CD4-positive, alpha-beta T cell (primary cell): ENCODE measurements around the gene PPP1R9B. TPM values are rescaled to one million over a fixed set of nuclear protein-coding genes. Genes with fewer than 3 reads are reported as not detected.

ENCODE experiments used
- ATAC-seq: fragments of 200-7000 bp; cut with Tn5 transposase; one replicate; pipeline ENCODE4 v1.10.0; 2022; ENCODE audit warnings: mild to moderate bottlenecking; ENCODE audit not compliant: poor library complexity
- CTCF ChIA-PET: fragments of 350-600 bp; sonication (Branson Sonifier 250); formaldehyde crosslinking; loops from one replicate; lab custom pipeline; 2021; ENCODE audit warnings: antibody characterized with exemption, inconsistent platforms; lab: Charles Lee
- POLR2A ChIA-PET: fragments of 350-600 bp; sonication (Branson Sonifier 250); formaldehyde crosslinking; loops from one replicate; lab custom pipeline; 2021; ENCODE audit warnings: antibody characterized with exemption, inconsistent platforms; lab: Charles Lee
- DNase-seq, 14 experiments: peaks; one replicate each; pipeline ENCODE4 v3.0.0-alpha.2; 2013 to 2020; ENCODE audit warnings: mixed read lengths in 2 of 14
- H3K27ac ChIP-seq, 2 donors: one replicate each; pipeline versions ENCODE4 v1.5.1 to v1.7.0; 2013; ENCODE audit warnings: low read length in 2 of 2, low read depth in 1 of 2, mild to moderate bottlenecking in 1 of 2
- H3K27me3 ChIP-seq, 2 experiments: 1 replicate in 1 of 2; 2 replicates in 1 of 2; pipeline versions ENCODE4 v1.6.1 to v1.7.0; 2013; ENCODE audit warnings: low read length in 2 of 2, control low read depth in 1 of 2, mild to moderate bottlenecking in 1 of 2, moderate library complexity in 1 of 2; ENCODE audit not compliant: insufficient read depth in 2 of 2, control insufficient read depth in 1 of 2
- H3K36me3 ChIP-seq: one replicate; pipeline ENCODE4 v1.6.1; 2013; ENCODE audit warnings: low read length, control low read depth; ENCODE audit not compliant: insufficient read depth
- H3K4me1 ChIP-seq: one replicate; pipeline ENCODE4 v1.6.1; 2013; ENCODE audit warnings: low read length, control low read depth; ENCODE audit not compliant: insufficient read depth
- H3K4me3 ChIP-seq: one replicate; pipeline ENCODE4 v1.5.1; 2013; ENCODE audit warnings: mild to moderate bottlenecking, low read length, moderate library complexity
- H3K9me3 ChIP-seq, 2 experiments: 1 replicate in 1 of 2; 2 replicates in 1 of 2; pipeline versions ENCODE4 v1.6.1 to v1.7.0; 2013; ENCODE audit warnings: low read length in 2 of 2, mild to moderate bottlenecking in 2 of 2, control low read depth in 1 of 2, moderate library complexity in 1 of 2; ENCODE audit not compliant: control insufficient read depth in 1 of 2, insufficient read depth in 1 of 2
- H3K27ac Mint-ChIP-seq: one replicate; pipeline ENCODE4 v1.8.0; 2020; ENCODE audit warnings: mixed read lengths
- H3K27me3 Mint-ChIP-seq: one replicate; pipeline ENCODE4 v1.8.0; 2021; ENCODE audit warnings: mixed read lengths
- H3K36me3 Mint-ChIP-seq: one replicate; pipeline ENCODE4 v1.8.0; 2021; ENCODE audit warnings: low read depth, mixed read lengths
- H3K4me1 Mint-ChIP-seq: one replicate; pipeline ENCODE4 v1.8.0; 2021; ENCODE audit warnings: low read depth, mixed read lengths
- H3K4me3 Mint-ChIP-seq: one replicate; pipeline ENCODE4 v1.8.0; 2020; ENCODE audit warnings: mild to moderate bottlenecking, mixed read lengths
- H3K9me3 Mint-ChIP-seq: one replicate; pipeline ENCODE4 v1.8.0; 2020; ENCODE audit warnings: mixed read lengths
- CTCF ChIP-seq: fragments of 200-600 bp; IDR thresholded peaks from one replicate; pipeline ENCODE4 v1.8.0; 2022; ENCODE audit warnings: antibody characterized with exemption, mild to moderate bottlenecking
- intact Hi-C, 2 experiments: fragments of 100-400 bp; cut with DNase I in 1 of 2; cut with micrococcal nuclease in 1 of 2; formaldehyde crosslinking; loops; one replicate each; pipeline versions ENCODE4 v1.15.1 to v1.9.0; 2023 to 2025; cut with DNase I, micrococcal nuclease
- total RNA-seq, 174 experiments: library from RNA in 2 of 174; stranded (reverse) in 2 of 174; gene quantifications; one replicate each; pipeline ENCODE4 v1.2.3 and lab custom pipeline; 2021 to 2026

Gene PPP1R9B
- total RNA-seq, 2 experiments from 2014 or later = 53.4 to 55.7 TPM

GRCh38 chr17:50103252-50103651 lies 47.2 kb downstream of the PPP1R9B start:
- H3K27me3 Mint-ChIP-seq = no peaks in the 10 kb centered on the region
- DNase-seq (no peak), ATAC-seq (no peak)
- no peaks in the 10 kb centered on the region for H3K27me3 ChIP-seq
- H3K36me3 Mint-ChIP-seq = peaks cover 50% of the 10 kb centered on the region
- peaks cover 12% of the 10 kb centered on the region for H3K4me1 Mint-ChIP-seq
- H3K4me3 Mint-ChIP-seq = no peak overlapping the region
- peaks cover 47% of the 10 kb centered on the region for H3K36me3 ChIP-seq
- H3K4me1 ChIP-seq = no peaks in the 10 kb centered on the region
- POLR2A ChIA-PET = interaction anchor here (1.2 kb wide), 1 partner anchor 9 kb away, joined by 4 read pairs; no protein-coding TSS in a partner anchor
- CTCF ChIA-PET = interaction anchor here (1.7 to 2.4 kb wide), 2 partner anchors 9 to 12 kb away, joined by 4 to 9 read pairs; no protein-coding TSS in a partner anchor
- no peaks in the 10 kb centered on the region for H3K9me3 ChIP-seq
- intact Hi-C loops = no loop called here
- TF ChIP-seq CTCF = no peak
- H3K4me3 ChIP-seq = no peak overlapping the region
- H3K27ac ChIP-seq = no peak overlapping the region
- no peaks in the 10 kb centered on the region for H3K9me3 Mint-ChIP-seq
- no peak overlapping the region for H3K27ac Mint-ChIP-seq

- no peak for ATAC-seq
- H3K4me3 ChIP-seq = no peak overlapping the region
- H3K9me3 ChIP-seq = no peaks in the 10 kb centered on the region
- no peak for TF ChIP-seq CTCF
- no peak overlapping the region for H3K27ac ChIP-seq
- intact Hi-C loops = no loop called here
- no peaks in the 10 kb centered on the region for H3K27me3 ChIP-seq
- peaks cover 48% of the 10 kb centered on the region for H3K36me3 ChIP-seq
- CTCF ChIA-PET = interaction anchor here (2.4 kb wide), 1 partner anchor 8 kb away, joined by 9 read pairs; no protein-coding TSS in a partner anchor
- Mint-ChIP-seq H3K27ac (no peak overlapping the region), H3K36me3 (peaks cover 47% of the 10 kb centered on the region), H3K4me3 (no peak overlapping the region), H3K9me3 (no peaks in the 10 kb centered on the region), H3K4me1 (peaks cover 12% of the 10 kb centered on the region), H3K27me3 (no peaks in the 10 kb centered on the region)
- POLR2A ChIA-PET = no interaction called here
- no peak for DNase-seq
- peaks cover under 1% of the 10 kb centered on the region for H3K4me1 ChIP-seq
Observed at GRCh38 chr17:50102164-50102991, 48.1 kb downstream of the PPP1R9B start.

GRCh38 chr17:50101346-50102163 lies 48.9 kb downstream of the PPP1R9B start:
- intact Hi-C loops = no loop called here
- TF ChIP-seq CTCF = no peak
- Histone ChIP-seq H3K36me3 (peaks cover 44% of the 10 kb centered on the region), H3K9me3 (no peaks in the 10 kb centered on the region), H3K27ac (no peak overlapping the region), H3K27me3 (no peaks in the 10 kb centered on the region), H3K4me1 (peaks cover 8% of the 10 kb centered on the region), H3K4me3 (no peak overlapping the region)
- ChIA-PET POLR2A (no interaction called here), CTCF (no interaction called here)
- Mint-ChIP-seq H3K4me3 (no peak overlapping the region), H3K27ac (no peak overlapping the region), H3K9me3 (no peaks in the 10 kb centered on the region), H3K4me1 (peaks cover 13% of the 10 kb centered on the region), H3K36me3 (peaks cover 41% of the 10 kb centered on the region), H3K27me3 (no peaks in the 10 kb centered on the region)
- ATAC-seq (no peak), DNase-seq (no peak)
